ENCODE results near the gene PRPF6.
"Not testable (repeated sequence)": the region's sequence is repeated elsewhere in the genome, so short reads cannot be mapped to it uniquely, and the experiment has no call there.

The PRPF6 gene

GRCh38 chr20:63958471-63958870 lies 22.5 kb upstream of the PRPF6 start:
- H3K4me3 ChIP-seq = no peak overlapping the region
- no peak for DNase-seq (ENCODE audit: low spot score)
- TF ChIP-seq CTCF (IDR thresholded peaks at IDR 0.05) = no peak
- H3K27ac ChIP-seq = no peak overlapping the region

- H3K4me3 ChIP-seq = no peak overlapping the region
- no peak for DNase-seq (ENCODE audit: low spot score)
- H3K27ac ChIP-seq = no peak overlapping the region
- no peak for TF ChIP-seq CTCF (IDR thresholded peaks at IDR 0.05)
Observed at GRCh38 chr20:63958964-63959698, 21.8 kb upstream of the PRPF6 start.

DNA sequence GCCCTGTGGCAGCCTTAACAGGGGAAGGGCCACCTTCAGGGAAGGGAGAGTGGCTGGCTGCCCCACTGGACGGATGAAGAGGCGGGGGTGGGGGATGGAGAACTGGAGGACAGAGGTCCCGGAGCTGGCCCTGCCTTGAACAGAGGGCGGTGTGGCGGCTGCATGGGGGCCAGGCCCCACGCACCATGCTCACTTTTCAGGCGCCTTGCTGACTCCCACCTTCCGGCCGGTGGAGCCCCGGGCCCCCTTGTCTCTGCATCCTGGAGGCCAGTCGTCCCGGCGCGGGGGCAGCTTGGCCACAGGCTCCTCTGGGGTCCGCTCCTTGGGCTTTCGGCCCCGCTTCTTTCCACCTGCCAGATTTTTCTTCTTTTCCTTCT lies 21.2 kb upstream of the PRPF6 start:
- no peak overlapping the region for H3K4me3 ChIP-seq
- no peak for TF ChIP-seq CTCF (IDR thresholded peaks at IDR 0.05)
- H3K27ac ChIP-seq = no peak overlapping the region
- DNase-seq (ENCODE audit: low spot score) = no peak

DNA sequence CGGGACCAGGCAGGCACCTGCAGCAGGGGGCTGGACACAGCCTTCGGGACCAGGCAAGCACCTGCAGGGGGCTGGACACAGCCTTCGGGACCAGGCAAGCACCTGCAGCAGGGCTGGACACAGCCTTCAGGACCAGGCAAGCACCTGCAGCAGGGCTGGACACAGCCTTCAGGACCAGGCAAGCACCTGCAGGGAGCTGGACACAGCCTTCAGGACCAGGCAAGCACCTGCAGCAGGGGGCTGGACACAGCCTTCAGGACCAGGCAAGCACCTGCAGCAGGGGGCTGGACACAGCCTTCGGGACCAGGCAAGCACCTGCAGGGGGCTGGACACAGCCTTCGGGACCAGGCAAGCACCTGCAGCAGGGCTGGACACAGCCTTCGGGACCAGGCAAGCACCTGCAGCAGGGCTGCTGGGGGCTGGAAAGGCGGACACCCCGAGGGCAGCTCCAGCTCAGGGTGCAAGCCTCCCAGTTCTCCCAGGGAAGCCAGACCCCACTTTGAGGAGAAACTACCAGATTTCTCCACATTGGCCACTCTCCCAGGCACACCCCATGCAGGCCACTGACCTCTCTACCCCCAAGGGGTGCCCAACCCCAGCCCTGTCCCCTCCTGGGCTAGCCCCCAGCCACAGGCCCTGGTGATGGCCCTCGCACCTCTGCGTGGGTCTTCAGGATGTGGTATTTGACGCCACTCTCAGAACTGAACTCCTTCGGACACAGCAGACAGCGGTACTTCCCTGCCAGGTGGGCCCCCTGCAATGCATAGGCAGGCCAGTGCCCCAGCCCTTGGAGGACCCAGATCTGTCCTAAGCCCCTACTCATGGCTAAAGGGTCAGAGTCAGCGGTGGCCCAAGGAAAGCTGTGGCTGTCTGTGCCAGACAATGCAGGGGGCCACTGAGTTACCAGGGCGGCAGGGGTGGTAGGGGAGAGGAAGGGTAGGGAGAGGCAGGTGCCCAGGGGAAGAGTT lies 20.0 kb upstream of the PRPF6 start:
- not testable (repeated sequence) for DNase-seq (ENCODE audit: low spot score); H3K4me3 ChIP-seq; H3K27ac ChIP-seq

DNA sequence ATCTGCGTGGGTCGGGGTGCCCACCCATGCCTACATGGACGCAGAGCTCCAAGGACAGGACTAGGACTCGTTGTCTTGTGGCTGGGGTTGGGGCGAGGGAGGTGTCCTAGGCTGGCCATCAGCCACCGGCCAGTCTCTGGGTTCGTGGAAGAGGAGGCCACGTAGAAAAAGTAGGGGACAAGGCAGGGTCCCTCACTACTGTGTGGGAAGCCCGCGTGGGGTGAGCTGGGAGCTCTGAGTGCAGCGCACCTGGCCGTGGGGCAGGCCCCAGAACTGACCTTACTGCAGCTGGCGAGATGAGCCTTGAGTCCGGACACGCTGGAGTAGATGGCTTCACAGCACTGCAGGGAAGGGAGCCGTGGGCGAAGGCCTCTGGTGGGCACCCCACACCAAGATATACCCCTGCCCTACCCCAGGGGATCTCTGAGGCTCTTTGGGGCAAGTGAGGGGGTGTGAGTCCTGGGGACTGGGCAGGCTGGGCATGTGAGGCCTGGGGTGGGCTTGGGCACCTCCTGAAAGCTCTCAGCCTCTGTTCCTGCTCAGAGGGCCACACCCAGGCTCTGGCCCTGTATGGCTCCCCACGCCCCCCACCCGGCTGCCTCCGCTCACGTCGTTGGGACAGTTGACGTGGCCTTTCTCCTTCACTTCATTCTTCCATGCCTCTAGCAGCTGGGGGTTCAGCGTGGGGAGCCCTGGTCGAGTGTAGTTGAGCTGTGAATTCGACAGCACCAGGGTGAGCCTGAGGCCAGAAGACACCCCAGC lies 19.1 kb upstream of the PRPF6 start:
- no peak for DNase-seq (ENCODE audit: low spot score)
- H3K27ac ChIP-seq = no peak overlapping the region
- H3K4me3 ChIP-seq = no peak overlapping the region
- no peak for TF ChIP-seq CTCF (IDR thresholded peaks at IDR 0.05)

DNA sequence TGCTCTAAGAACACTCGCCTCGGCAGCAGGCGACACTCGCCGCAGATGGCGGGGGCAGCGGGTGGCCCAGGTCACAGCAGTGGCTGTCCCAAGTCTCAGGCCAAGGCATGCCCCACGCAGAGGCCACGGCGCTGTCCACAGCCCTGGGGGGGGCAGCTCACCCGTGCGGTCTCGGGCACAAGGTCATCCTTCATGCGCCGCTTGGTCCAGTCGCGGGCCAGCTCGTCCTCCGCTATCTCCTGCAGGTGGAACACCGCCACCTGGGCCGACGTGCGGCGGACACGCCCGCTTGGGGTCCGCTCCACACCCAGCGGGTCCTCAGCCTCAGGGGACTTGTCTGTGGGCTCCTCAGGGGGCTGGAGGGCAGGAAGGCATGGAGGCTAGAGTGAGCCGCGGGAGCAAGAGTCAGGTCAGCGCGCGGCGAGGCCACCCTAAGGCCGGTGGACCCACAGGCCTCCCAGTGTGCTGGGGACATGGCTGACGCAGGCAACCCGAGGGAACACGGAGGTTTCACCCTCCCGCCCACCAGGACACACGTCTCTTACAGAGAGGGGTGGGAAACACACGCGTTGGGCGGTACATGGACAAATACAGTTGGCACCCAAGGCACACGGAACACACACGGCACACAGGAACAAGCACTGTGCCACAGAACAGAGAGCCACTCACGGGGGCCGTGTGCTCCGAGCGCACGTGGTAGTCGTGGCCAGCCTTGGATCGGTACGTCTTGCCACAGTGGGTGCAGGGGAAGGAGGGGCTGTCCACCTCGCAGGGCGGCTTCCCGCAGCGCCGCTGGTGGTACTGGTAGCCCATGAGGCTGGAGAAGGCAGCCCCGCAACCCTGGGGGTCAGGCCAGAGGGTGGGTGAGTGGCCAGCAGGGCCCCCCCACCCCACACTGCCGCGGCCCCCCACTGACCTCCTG lies 18.2 kb upstream of the PRPF6 start:
- H3K4me3 ChIP-seq = no peak overlapping the region
- no peak for DNase-seq (ENCODE audit: low spot score)
- TF ChIP-seq CTCF (IDR thresholded peaks at IDR 0.05) = no peak
- H3K27ac ChIP-seq = no peak overlapping the region
